Caco-2 (cell line): ENCODE data around the gene PYDC2. TPM values are rescaled to one million over a fixed set of nuclear protein-coding genes. Genes with fewer than 3 reads are reported as not detected.

Experiments
- BruUV-seq: library from RNA; stranded (reverse); fragments of 400-500 nt; replicated peaks from 2 replicates; lab custom pipeline; 2021; lab: Mats Ljungman, UMichigan
- CTCF ChIA-PET: fragments of 300-600 bp; sonication (Branson Sonifier 250); formaldehyde crosslinking; loops from one replicate; lab custom pipeline; 2022; ENCODE audit warnings: antibody characterized with exemption; lab: Charles Lee
- POLR2A ChIA-PET: fragments of 300-600 bp; sonication (Branson Sonifier 250); formaldehyde crosslinking; loops from one replicate; lab custom pipeline; 2022; ENCODE audit warnings: antibody characterized with exemption; lab: Charles Lee
- DNase-seq, 2 experiments: peaks; one replicate each; pipeline versions ENCODE4 v3.0.0 to v3.0.0-alpha.2; 2020 to 2022
- H3K27me3 ChIP-seq: replicated peaks from 2 replicates; pipeline ENCODE4 v1.6.0; 2011; ENCODE audit warnings: low read length; ENCODE audit not compliant: control insufficient read depth, insufficient read depth
- H3K36me3 ChIP-seq: 2 replicates; pipeline ENCODE4 v1.5.1; 2011; ENCODE audit warnings: low read length; ENCODE audit not compliant: control insufficient read depth, insufficient read depth
- H3K4me1 ChIP-seq: fragments of 250-450 bp; sonication (Bioruptor Pico); 2 replicates; pipeline ENCODE4 v1.5.1; 2020; ENCODE audit warnings: mild to moderate bottlenecking
- H3K4me3 ChIP-seq: 2 replicates; pipeline ENCODE4 v1.5.1; 2011; ENCODE audit warnings: low read depth, mild to moderate bottlenecking, control low read depth, low read length
- H3K9me3 ChIP-seq: fragments of 250-450 bp; sonication (Bioruptor Pico); 2 replicates; pipeline ENCODE4 v1.5.1; 2020; ENCODE audit warnings: mild to moderate bottlenecking, moderate library complexity
- H3K27ac Mint-ChIP-seq: one replicate; pipeline ENCODE4 v1.8.0; 2022; ENCODE audit warnings: mixed read lengths; ENCODE audit not compliant: unreplicated experiment
- H3K27me3 Mint-ChIP-seq: one replicate; pipeline ENCODE4 v1.8.0; 2022; ENCODE audit warnings: mixed read lengths; ENCODE audit not compliant: insufficient read depth, unreplicated experiment
- H3K36me3 Mint-ChIP-seq: one replicate; pipeline ENCODE4 v1.8.0; 2022; ENCODE audit warnings: mild to moderate bottlenecking, mixed read lengths; ENCODE audit not compliant: insufficient read depth, unreplicated experiment
- H3K4me1 Mint-ChIP-seq: one replicate; pipeline ENCODE4 v1.8.0; 2022; ENCODE audit warnings: low read depth, mixed read lengths; ENCODE audit not compliant: unreplicated experiment
- H3K4me3 Mint-ChIP-seq: one replicate; pipeline ENCODE4 v1.8.0; 2022; ENCODE audit warnings: mild to moderate bottlenecking, moderate library complexity, mixed read lengths; ENCODE audit not compliant: unreplicated experiment
- H3K9me3 Mint-ChIP-seq: one replicate; pipeline ENCODE4 v1.8.0; 2022; ENCODE audit warnings: mixed read lengths; ENCODE audit not compliant: unreplicated experiment
- CTCF ChIP-seq, 2 experiments: fragments of 200-600 bp in 1 of 2; IDR thresholded peaks; 1 replicate in 1 of 2; 2 replicates in 1 of 2; pipeline versions ENCODE4 v1.5.1 to v1.8.0; 2011 to 2022; ENCODE audit warnings: antibody characterized with exemption in 1 of 2, control low read depth in 1 of 2, inconsistent platforms in 1 of 2, low read depth in 1 of 2, low read length in 1 of 2, mild to moderate bottlenecking in 1 of 2, moderate library complexity in 1 of 2; ENCODE audit not compliant: insufficient read depth in 1 of 2, severe bottlenecking in 1 of 2, unreplicated experiment in 1 of 2
- intact Hi-C: fragments of 100-400 bp; cut with micrococcal nuclease; formaldehyde crosslinking; loops from one replicate; pipeline ENCODE4 v1.10.0; 2022; ENCODE audit not compliant: unreplicated experiment
- total RNA-seq: library from RNA; stranded (reverse); gene quantifications from 2 replicates; pipeline ENCODE4 v1.2.3, GENCODE V29; 2022

The PYDC2 gene
- total RNA-seq, 1 experiment from 2014 or later: not detected

- no peak for TF ChIP-seq CTCF (IDR thresholded peaks at IDR 0.05; ENCODE audit: insufficient read depth in 1 of 2, low read depth in 1 of 2, low read length in 1 of 2, severe bottlenecking in 1 of 2, unreplicated experiment in 1 of 2)
- Mint-ChIP-seq H3K4me1 (peaks cover 6% of the 10 kb centered on the region), H3K36me3 (no peaks in the 10 kb centered on the region), H3K27ac (no peak overlapping the region), H3K27me3 (no peaks in the 10 kb centered on the region), H3K4me3 (no peak overlapping the region), H3K9me3 (peaks cover 10% of the 10 kb centered on the region)
- no peak for DNase-seq
- no peaks in the 10 kb centered on the region for H3K36me3 ChIP-seq
- ChIA-PET POLR2A (no interaction called here), CTCF (no interaction called here)
- intact Hi-C loops: no loop called here
- H3K4me1 ChIP-seq: 0 out of 2 replicates have a peak, but pooled peaks cover 4% of the 10 kb centered on the region
- H3K4me3 ChIP-seq: no peak overlapping the region
- no peaks in the 10 kb centered on the region for H3K9me3 ChIP-seq
- no peaks in the 10 kb centered on the region for H3K27me3 ChIP-seq
- BruUV-seq: no TSS peak
Observed at GRCh38 chr3:191431160-191431822, 29.7 kb upstream of the PYDC2 start.

GRCh38 chr3:191432162-191432561 is 28.8 kb upstream of the PYDC2 start:
- no peak for TF ChIP-seq CTCF (IDR thresholded peaks at IDR 0.05; ENCODE audit: insufficient read depth in 1 of 2, low read depth in 1 of 2, low read length in 1 of 2, severe bottlenecking in 1 of 2, unreplicated experiment in 1 of 2)
- no peak overlapping the region for H3K27ac Mint-ChIP-seq
- no peaks in the 10 kb centered on the region for H3K9me3 ChIP-seq
- H3K4me1 ChIP-seq: 0 out of 2 replicates have a peak, but pooled peaks cover 4% of the 10 kb centered on the region
- H3K27me3 Mint-ChIP-seq: no peaks in the 10 kb centered on the region
- intact Hi-C loops: no loop called here
- H3K4me3 Mint-ChIP-seq: no peak overlapping the region
- POLR2A ChIA-PET: no interaction called here
- peaks cover 10% of the 10 kb centered on the region for H3K9me3 Mint-ChIP-seq
- DNase-seq: no peak
- BruUV-seq: no TSS peak
- H3K36me3 Mint-ChIP-seq: no peaks in the 10 kb centered on the region
- CTCF ChIA-PET: no interaction called here
- H3K36me3 ChIP-seq: no peaks in the 10 kb centered on the region
- H3K4me3 ChIP-seq: no peak overlapping the region
- H3K27me3 ChIP-seq: no peaks in the 10 kb centered on the region
- peaks cover 6% of the 10 kb centered on the region for H3K4me1 Mint-ChIP-seq

- Mint-ChIP-seq H3K36me3 (no peaks in the 10 kb centered on the region), H3K27ac (no peak overlapping the region), H3K4me3 (no peak overlapping the region), H3K27me3 (peaks cover 2% of the 10 kb centered on the region), H3K9me3 (peaks cover 10% of the 10 kb centered on the region), H3K4me1 (peaks cover 6% of the 10 kb centered on the region)
- Histone ChIP-seq H3K9me3 (no peaks in the 10 kb centered on the region), H3K27me3 (no peaks in the 10 kb centered on the region), H3K4me1 (0 out of 2 replicates have a peak, but pooled peaks cover 4% of the 10 kb centered on the region), H3K4me3 (no peak overlapping the region), H3K36me3 (no peaks in the 10 kb centered on the region)
- POLR2A ChIA-PET: no interaction called here
- BruUV-seq: no TSS peak
- no peak for TF ChIP-seq CTCF (IDR thresholded peaks at IDR 0.05; ENCODE audit: insufficient read depth in 1 of 2, low read depth in 1 of 2, low read length in 1 of 2, severe bottlenecking in 1 of 2, unreplicated experiment in 1 of 2)
- CTCF ChIA-PET: no interaction called here
- no peak for DNase-seq
- intact Hi-C loops: no loop called here
Observed at GRCh38 chr3:191434024-191434423, 26.9 kb upstream of the PYDC2 start.
